IMR-90 (cell line): Measurements from ENCODE around the gene PARP11. TPM values are rescaled to one million over a fixed set of nuclear protein-coding genes. Genes with fewer than 3 reads are reported as not detected.

ENCODE experiments used
- ATAC-seq: fragments of 200-7000 bp; cut with Tn5 transposase; 2 replicates; pipeline ENCODE4 v1.9.1; 2020; ENCODE audit warnings: low read depth, mild to moderate bottlenecking, moderate library complexity
- BruUV-seq: library from RNA; stranded (reverse); fragments of 400-500 nt; replicated peaks from 2 replicates; lab custom pipeline; 2021; lab: Mats Ljungman, UMichigan
- CTCF ChIA-PET: fragments of 300-600 bp; formaldehyde crosslinking; extraction: SDS; loops from one replicate; lab custom pipeline; 2021; ENCODE audit warnings: antibody characterized with exemption; lab: Yijun Ruan, JAX
- POLR2A ChIA-PET: fragments of 300-600 bp; sonication (Branson Sonifier 250); formaldehyde crosslinking; loops from one replicate; lab custom pipeline; 2022; ENCODE audit warnings: antibody characterized with exemption; ENCODE audit not compliant: unreplicated experiment; lab: Charles Lee
- DNase-seq: peaks from one replicate; pipeline ENCODE4 v3.0.0; 2013
- H2AFZ ChIP-seq: replicated peaks from 2 replicates; pipeline ENCODE3; 2013; ENCODE audit warnings: low read length, mild to moderate bottlenecking; ENCODE audit not compliant: poor library complexity
- H2AK5ac ChIP-seq: 2 replicates; pipeline ENCODE4 v1.6.1; 2013; ENCODE audit warnings: low read depth, low read length, inconsistent platforms
- H2AK9ac ChIP-seq: replicated peaks from 2 replicates; pipeline ENCODE3; 2013; ENCODE audit warnings: mild to moderate bottlenecking, low read depth, low read length, moderate library complexity; ENCODE audit not compliant: poor library complexity
- H2BK120ac ChIP-seq: 2 replicates; pipeline ENCODE4 v1.6.1; 2013; ENCODE audit warnings: low read depth, low read length, inconsistent platforms
- H2BK15ac ChIP-seq: 3 replicates; pipeline ENCODE4 v1.6.1; 2013; ENCODE audit warnings: low read depth, low read length, inconsistent platforms
- H2BK20ac ChIP-seq: 2 replicates; pipeline ENCODE4 v1.6.1; 2013; ENCODE audit warnings: low read depth, mild to moderate bottlenecking, inconsistent platforms, low read length, moderate library complexity
- H2BK5ac ChIP-seq: 2 replicates; pipeline ENCODE4 v1.6.1; 2013; ENCODE audit warnings: mild to moderate bottlenecking, low read depth, low read length, inconsistent platforms; ENCODE audit not compliant: poor library complexity, severe bottlenecking
- H3K14ac ChIP-seq: replicated peaks from 2 replicates; pipeline ENCODE4 v1.6.1; 2013; ENCODE audit warnings: low read depth, low read length, inconsistent platforms
- H3K18ac ChIP-seq: 2 replicates; pipeline ENCODE4 v1.6.1; 2013; ENCODE audit warnings: low read depth, low read length, control low read depth
- H3K23ac ChIP-seq: 2 replicates; pipeline ENCODE4 v1.6.1; 2013; ENCODE audit warnings: low read depth, low read length, inconsistent platforms
- H3K27ac ChIP-seq: 2 replicates; pipeline ENCODE4 v1.5.1; 2013; ENCODE audit warnings: mild to moderate bottlenecking, control low read depth, low read length; ENCODE audit not compliant: insufficient read depth
- H3K27me3 ChIP-seq: 2 replicates; pipeline ENCODE4 v1.6.1; 2013; ENCODE audit warnings: low read length; ENCODE audit not compliant: control insufficient read depth, insufficient read depth
- H3K36me3 ChIP-seq: 2 replicates; pipeline ENCODE4 v1.6.1; 2013; ENCODE audit warnings: low read length, mixed read lengths; ENCODE audit not compliant: control insufficient read depth, insufficient read depth
- H3K4ac ChIP-seq: 2 replicates; pipeline ENCODE4 v1.6.1; 2013; ENCODE audit warnings: low read depth, low read length, inconsistent platforms
- H3K4me1 ChIP-seq: 2 replicates; pipeline ENCODE4 v1.6.1; 2013; ENCODE audit warnings: low read length, mixed read lengths; ENCODE audit not compliant: control insufficient read depth, insufficient read depth
- H3K4me2 ChIP-seq: 2 replicates; pipeline ENCODE4 v1.6.1; 2013; ENCODE audit warnings: low read depth, mild to moderate bottlenecking, control low read depth, low read length, moderate library complexity
- H3K4me3 ChIP-seq: 2 replicates; pipeline ENCODE4 v1.5.1; 2013; ENCODE audit warnings: low read depth, mild to moderate bottlenecking, control low read depth, low read length, moderate library complexity; ENCODE audit not compliant: insufficient read depth
- H3K56ac ChIP-seq: 2 replicates; pipeline ENCODE4 v1.6.1; 2013; ENCODE audit warnings: low read length, inconsistent platforms; ENCODE audit not compliant: insufficient read depth; ENCODE audit errors: extremely low read depth
- H3K79me1 ChIP-seq, 2 experiments: 2 replicates each; pipeline ENCODE4 v1.6.1; 2013; ENCODE audit warnings: low read length in 2 of 2, inconsistent platforms in 1 of 2, low read depth in 1 of 2
- H3K9ac ChIP-seq: 2 replicates; pipeline ENCODE4 v1.6.1; 2013; ENCODE audit warnings: low read depth, low read length, control low read depth
- H3K9me1 ChIP-seq: 2 replicates; pipeline ENCODE4 v1.6.1; 2013; ENCODE audit warnings: low read length, inconsistent platforms; ENCODE audit not compliant: insufficient read depth
- H3K9me3 ChIP-seq: 2 replicates; pipeline ENCODE4 v1.6.1; 2013; ENCODE audit warnings: low read length; ENCODE audit not compliant: control insufficient read depth, insufficient read depth
- H4K20me1 ChIP-seq: 2 replicates; pipeline ENCODE4 v1.6.1; 2013; ENCODE audit warnings: low read length, inconsistent platforms; ENCODE audit not compliant: insufficient read depth
- H4K5ac ChIP-seq: 2 replicates; pipeline ENCODE4 v1.6.1; 2013; ENCODE audit warnings: mild to moderate bottlenecking, low read depth, low read length, control low read depth
- H4K8ac ChIP-seq, 2 experiments: 2 replicates each; pipeline ENCODE4 v1.6.1; 2013; ENCODE audit warnings: low read depth in 2 of 2, low read length in 2 of 2, control low read depth in 1 of 2, inconsistent platforms in 1 of 2
- H4K91ac ChIP-seq: 2 replicates; pipeline ENCODE4 v1.6.1; 2013; ENCODE audit warnings: low read depth, low read length, inconsistent platforms; ENCODE audit not compliant: insufficient read depth
- RFX5 ChIP-seq: IDR thresholded peaks from 2 replicates; pipeline ENCODE4 v1.8.0; 2012; ENCODE audit warnings: low read depth, mild to moderate bottlenecking, low read length, moderate library complexity
- SMC3 ChIP-seq: fragments of 150-350 bp; IDR thresholded peaks from 2 replicates; pipeline ENCODE4 v1.6.1; 2016; ENCODE audit warnings: low read depth, mild to moderate bottlenecking, antibody characterized with exemption, low read length, moderate library complexity
- WGBS, 2 experiments: methylation state at CpG; one replicate each; pipeline versions ENCODE4 v1.1.5 to v1.1.7; 2013; ENCODE audit warnings: missing lambda C conversion rate in 2 of 2; ENCODE audit not compliant: insufficient read length in 1 of 2; ENCODE audit errors: extremely low coverage in 2 of 2; 5-methylcytosine and 5-hydroxymethylcytosine counted together
- dilution Hi-C: fragments of 300-500 bp; cut with HindIII; formaldehyde crosslinking; loops from one replicate; pipeline ENCODE4 v1.14.3; 2018; ENCODE audit warnings: low sequenced_read_pairs; ENCODE audit not compliant: unreplicated experiment
- in situ Hi-C: fragments of 300-500 bp; cut with MboI; formaldehyde crosslinking; loops from 3 replicates; pipeline ENCODE4 v1.14.3; 2019; ENCODE audit warnings: low sequenced_read_pairs, inconsistent platforms, mixed read lengths
- intact Hi-C: fragments of 100-400 bp; cut with micrococcal nuclease; formaldehyde crosslinking; loops from 2 replicates; pipeline ENCODE4 v1.10.0; 2022
- polyA plus RNA-seq, 3 experiments: library from polyadenylated mRNA; depleted of rRNA; stranded (reverse); fragments of >200 nt; gene quantifications; 2 replicates each; pipeline ENCODE4 v1.2.3, GENCODE V29; 2012; ENCODE audit warnings: low replicate concordance in 1 of 3
- total RNA-seq: library from RNA; depleted of rRNA; stranded (reverse); fragments of >200 nt; gene quantifications from 2 replicates; pipeline ENCODE4 v1.2.3, GENCODE V29; 2012

Gene PARP11
- total and polyA plus RNA-seq, 2 of the 4 experiments (the other 2 are of a cell fraction) = 1.8 to 3.0 TPM

DNA sequence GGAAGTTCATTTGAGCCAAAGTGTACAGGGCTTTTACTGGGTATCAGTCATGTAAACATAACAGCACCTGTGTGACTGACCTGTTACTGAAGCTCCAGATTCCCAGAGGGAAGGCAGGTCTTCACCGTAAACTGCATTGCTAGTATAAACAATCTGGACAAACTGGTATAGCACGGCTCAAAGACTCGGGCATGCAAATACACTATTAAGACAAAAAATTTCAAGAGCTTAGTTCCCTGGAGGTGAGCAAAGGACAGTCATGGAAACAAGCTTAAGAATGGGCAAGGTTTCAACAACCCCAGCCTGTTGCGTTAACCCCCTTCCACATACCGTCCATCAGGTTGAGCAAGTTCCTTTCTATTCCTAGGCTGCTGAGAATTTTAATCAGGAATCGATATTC, 9.4 kb downstream of the PARP11 start:
- H3K79me1 ChIP-seq = no peaks in the 10 kb centered on the region
- no peaks in the 10 kb centered on the region for H3K4me1 ChIP-seq
- no peak overlapping the region for H3K4me3 ChIP-seq
- no peak overlapping the region for H4K8ac ChIP-seq
- no peak for TF ChIP-seq RFX5
- TF ChIP-seq SMC3 = no peak
- H2BK120ac ChIP-seq = no peak overlapping the region
- in situ Hi-C loops (no loop called here), dilution Hi-C loops (no loop called here), intact Hi-C loops (no loop called here)
- H4K20me1 ChIP-seq = no peaks in the 10 kb centered on the region
- H3K18ac ChIP-seq = no peak overlapping the region
- ChIA-PET CTCF (no interaction called here), POLR2A (no interaction called here)
- no TSS peak for BruUV-seq
- ATAC-seq (no peak), DNase-seq (no peak)
- H3K27me3 ChIP-seq = no peaks in the 10 kb centered on the region
- H3K27ac ChIP-seq = no peak overlapping the region
- no peak overlapping the region for H3K9ac ChIP-seq
- no peak overlapping the region for H2BK5ac ChIP-seq
- H2AK5ac ChIP-seq = no peak overlapping the region
- H3K4ac ChIP-seq = no peak overlapping the region
- H4K5ac ChIP-seq = no peak overlapping the region
- H3K4me2 ChIP-seq = no peak overlapping the region
- no peak overlapping the region for H4K91ac ChIP-seq
- no peak overlapping the region for H2AK9ac ChIP-seq
- H2BK20ac ChIP-seq = no peak overlapping the region
- H3K23ac ChIP-seq = no peak overlapping the region
- no peaks in the 10 kb centered on the region for H3K9me3 ChIP-seq
- no peak overlapping the region for H2AFZ ChIP-seq
- no peak overlapping the region for H3K56ac ChIP-seq
- no peak overlapping the region for H2BK15ac ChIP-seq
- H3K14ac ChIP-seq = no peak overlapping the region
- H3K36me3 ChIP-seq = no peaks in the 10 kb centered on the region
- no peaks in the 10 kb centered on the region for H3K9me1 ChIP-seq
- no CpG with 5 or more reads among the region's 6 CpGs for WGBS, 2 experiments
